ENCODE results near the gene ELK3. TPM values are rescaled to one million over a fixed set of nuclear protein-coding genes. Genes with fewer than 3 reads are reported as not detected.

ELK3 gene
- total and polyA plus RNA-seq, 2 of the 13 experiments (the other 11 are each of a cell fraction or from before 2014, with no cell fraction given): 2.9 to 3.2 TPM

DNA sequence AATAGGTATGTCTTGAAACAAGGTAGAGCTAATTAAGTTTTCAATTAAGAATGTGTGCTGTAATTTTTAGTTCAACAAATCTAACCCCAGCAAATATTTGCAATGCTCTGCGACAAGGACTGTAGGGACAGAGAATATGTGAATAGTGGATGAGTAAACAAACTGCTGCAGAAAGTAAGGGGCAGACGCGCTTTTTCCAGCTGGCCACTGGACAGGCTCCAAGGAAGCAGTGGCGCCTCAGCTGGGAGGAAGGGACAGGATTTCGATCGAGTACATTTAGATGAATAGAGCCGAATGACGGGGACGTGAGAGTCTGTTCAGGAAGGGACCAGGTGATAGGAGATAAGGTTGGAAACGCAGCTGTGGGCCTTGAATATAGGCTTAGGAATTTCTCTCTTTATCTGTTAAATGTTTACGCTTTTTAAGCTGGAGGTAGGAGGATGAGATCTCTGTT lies 69.3 kb downstream of the ELK3 start (continued):
- TF ChIP-seq GATAD1 (CRISPR knock-in tag; IDR thresholded peaks at IDR 0.05) (0 out of 2 replicates have a peak, but pooled peaks have one; percentile 13), ZNF503 (CRISPR knock-in tag; IDR thresholded peaks at IDR 0.05) (peak; percentile 63; the same call in 1 of the 2 replicates), NFIC (IDR thresholded peaks at IDR 0.05; ENCODE audit: low read length) (peak; percentile 81; the same call in 1 of the 2 replicates), CEBPG (CRISPR knock-in tag; IDR thresholded peaks at IDR 0.05) (peak; percentile 40), RAD21 (CRISPR knock-in tag; IDR thresholded peaks at IDR 0.05) (peak; percentile 23; the same call in 1 of the 2 replicates), MXI1 (IDR thresholded peaks at IDR 0.05; ENCODE audit: borderline replicate concordance, low read depth, low read length) (peak; percentile 45; the same call in 1 of the 3 replicates), ZFP62 (CRISPR knock-in tag; IDR thresholded peaks at IDR 0.05) (no peak), ZNF775 (CRISPR knock-in tag; IDR thresholded peaks at IDR 0.05; ENCODE audit: borderline replicate concordance) (no peak), NFAT5 (CRISPR knock-in tag; IDR thresholded peaks at IDR 0.05) (no peak), ZNF274 (CRISPR knock-in tag; IDR thresholded peaks at IDR 0.05) (no peak), FOXP1 (IDR thresholded peaks at IDR 0.05) (no peak), FOXP1 (CRISPR knock-in tag; IDR thresholded peaks at IDR 0.05) (peak; percentile 79), SRSF4 (IDR thresholded peaks at IDR 0.05; ENCODE audit: low read depth, low read length, poor library complexity, severe bottlenecking) (no peak), HHEX (CRISPR knock-in tag; IDR thresholded peaks at IDR 0.05) (peak; percentile 48; the same call in 1 of the 2 replicates), ZNF841 (CRISPR knock-in tag; IDR thresholded peaks at IDR 0.05; ENCODE audit: borderline replicate concordance) (0 out of 2 replicates have a peak, but pooled peaks have one; percentile 63), THAP11 (CRISPR knock-in tag; IDR thresholded peaks at IDR 0.05) (0 out of 2 replicates have a peak, but pooled peaks have one; percentile 21), ZMYM3 (CRISPR knock-in tag; IDR thresholded peaks at IDR 0.05) (peak; percentile 50; the same call in 1 of the 2 replicates), ZNF768 (CRISPR knock-in tag; IDR thresholded peaks at IDR 0.05) (no peak), KDM1A (CRISPR knock-in tag; IDR thresholded peaks at IDR 0.05) (0 out of 2 replicates have a peak, but pooled peaks have one; percentile 30), ZNF501 (CRISPR knock-in tag; IDR thresholded peaks at IDR 0.05) (peak; percentile 49; the same call in 1 of the 2 replicates), MIXL1 (CRISPR knock-in tag; IDR thresholded peaks at IDR 0.05) (peak; percentile 84), ZGPAT (CRISPR knock-in tag; IDR thresholded peaks at IDR 0.05) (peak; percentile 69; the same call in 1 of the 2 replicates)
- TF ChIP-seq, protein P1, sequence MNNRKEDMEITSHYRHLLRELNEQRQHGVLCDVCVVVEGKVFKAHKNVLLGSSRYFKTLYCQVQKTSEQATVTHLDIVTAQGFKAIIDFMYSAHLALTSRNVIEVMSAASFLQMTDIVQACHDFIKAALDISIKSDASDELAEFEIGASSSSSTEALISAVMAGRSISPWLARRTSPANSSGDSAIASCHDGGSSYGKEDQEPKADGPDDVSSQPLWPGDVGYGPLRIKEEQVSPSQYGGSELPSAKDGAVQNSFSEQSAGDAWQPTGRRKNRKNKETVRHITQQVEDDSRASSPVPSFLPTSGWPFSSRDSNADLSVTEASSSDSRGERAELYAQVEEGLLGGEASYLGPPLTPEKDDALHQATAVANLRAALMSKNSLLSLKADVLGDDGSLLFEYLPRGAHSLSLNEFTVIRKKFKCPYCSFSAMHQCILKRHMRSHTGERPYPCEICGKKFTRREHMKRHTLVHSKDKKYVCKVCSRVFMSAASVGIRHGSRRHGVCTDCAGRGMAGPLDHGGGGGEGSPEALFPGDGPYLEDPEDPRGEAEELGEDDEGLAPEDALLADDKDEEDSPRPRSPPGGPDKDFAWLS (CRISPR knock-in tag; IDR thresholded peaks at IDR 0.05; ENCODE audit: borderline replicate concordance): no peak

Data from HepG2 (cell line).